ELR (cell line): ENCODE data around the gene MOV10L1.

Experiments
- DNase-seq: peaks from one replicate; pipeline ENCODE4 v3.0.0-alpha.2; 2015; ENCODE audit warnings: low read depth

Gene MOV10L1

DNA sequence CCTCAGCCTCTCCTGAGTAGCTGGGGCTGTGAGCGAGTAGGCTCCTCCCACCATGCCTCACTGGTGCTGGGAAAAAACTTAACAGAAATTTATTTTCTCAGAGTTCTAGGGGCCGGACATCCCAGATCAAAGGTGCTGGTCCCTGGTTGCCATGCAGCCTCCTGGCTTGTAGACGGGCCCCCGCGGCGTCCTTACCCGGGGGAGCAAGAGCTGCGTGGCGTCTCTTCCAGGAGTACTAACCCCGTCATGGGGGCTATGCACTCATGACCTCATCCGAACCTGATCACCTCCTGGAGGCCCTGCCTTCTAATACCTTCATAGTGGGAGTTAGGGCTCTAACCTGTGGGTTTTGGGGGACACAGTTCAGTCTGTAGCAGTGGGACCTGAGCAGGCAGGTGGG is 98.5 kb downstream of the MOV10L1 start:
- no peak for DNase-seq

DNA sequence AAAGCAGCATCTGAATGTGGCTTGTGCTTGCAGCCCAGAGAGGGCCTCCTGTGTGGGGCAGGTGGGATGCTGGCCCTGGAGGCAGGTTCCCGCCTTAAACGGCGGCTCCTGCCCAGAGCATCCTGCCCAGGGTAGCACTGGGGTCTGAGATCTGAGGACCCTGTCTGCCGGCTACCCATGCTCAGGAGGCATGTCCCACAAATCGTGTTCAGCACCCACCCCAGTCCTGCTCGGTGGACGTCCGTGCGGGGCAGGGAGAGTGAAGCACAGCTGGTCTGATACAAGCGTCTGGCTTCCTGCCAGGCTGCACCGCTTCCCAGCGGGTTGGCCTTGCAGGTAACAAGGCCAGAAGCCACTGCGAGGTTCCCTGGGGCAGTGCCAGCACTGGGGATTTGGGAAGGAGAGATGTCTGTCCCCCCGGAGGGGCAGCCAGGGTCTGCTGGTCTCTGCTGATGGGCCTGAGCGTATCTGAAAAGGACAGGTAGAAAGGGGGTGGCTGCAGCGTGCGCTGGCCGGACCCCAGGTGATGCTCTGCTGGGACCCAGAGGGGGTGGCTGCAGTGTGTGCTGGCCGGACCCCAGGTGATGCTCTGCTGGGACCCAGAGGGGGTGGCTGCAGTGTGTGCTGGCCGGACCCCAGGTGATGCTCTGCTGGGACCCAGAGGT is 99.5 kb downstream of the MOV10L1 start:
- no peak for DNase-seq

DNA sequence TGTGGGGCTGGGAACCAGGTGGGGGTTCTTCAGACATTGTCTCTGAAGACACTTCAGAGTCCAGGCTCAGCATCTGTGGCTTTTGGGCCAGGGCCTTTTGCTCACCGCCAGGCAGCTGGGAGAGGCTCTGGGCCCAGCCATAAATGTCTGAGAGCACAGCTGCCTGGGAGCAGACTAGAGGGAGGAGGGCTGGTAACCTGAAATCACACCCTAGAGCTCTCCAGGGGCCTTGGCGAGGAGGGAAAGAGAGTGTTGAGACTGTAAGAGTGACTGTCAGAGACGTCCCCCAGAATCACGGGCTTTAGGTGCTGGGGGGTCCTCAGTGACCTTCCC is 100.0 kb downstream of the MOV10L1 start:
- no peak for DNase-seq

DNA sequence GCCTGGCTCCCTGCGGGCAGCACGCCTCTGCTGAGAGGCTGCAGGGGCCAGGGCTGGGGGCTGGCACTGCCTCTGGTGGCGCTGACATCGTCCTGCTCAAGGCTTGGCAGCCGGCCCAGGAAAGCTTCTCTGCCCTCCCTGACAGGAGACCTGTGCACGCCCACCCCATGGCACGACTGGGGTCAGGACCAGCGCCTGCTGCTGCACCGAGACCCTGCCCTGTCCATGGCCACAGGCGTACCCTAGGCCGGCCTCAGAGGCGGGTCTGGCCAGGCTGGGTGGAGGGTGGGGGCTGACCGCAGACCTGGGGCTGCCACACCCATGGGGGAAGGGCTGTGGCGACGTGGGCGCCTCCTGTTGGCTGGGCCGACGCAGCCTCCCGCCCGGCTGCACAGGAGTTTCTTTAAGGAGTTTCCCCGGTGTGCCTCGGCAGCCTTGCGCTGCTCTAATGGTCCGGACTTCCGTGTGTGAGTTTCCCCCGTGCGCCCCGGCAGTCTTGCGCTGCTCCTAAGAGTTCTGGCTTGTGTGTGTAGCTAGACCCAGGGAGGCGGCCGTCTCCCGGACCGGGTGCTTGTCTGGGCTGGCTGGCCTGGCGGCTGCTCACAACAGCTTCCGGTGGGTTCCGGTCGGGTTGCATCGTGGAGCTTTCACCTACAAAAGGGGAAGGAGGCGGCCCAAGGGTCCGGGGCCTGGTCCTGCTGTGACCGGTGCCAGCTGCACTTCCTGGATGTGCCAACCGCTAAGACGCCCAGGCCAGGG is 100.6 kb downstream of the MOV10L1 start:
- peak; percentile 52 for DNase-seq

DNA sequence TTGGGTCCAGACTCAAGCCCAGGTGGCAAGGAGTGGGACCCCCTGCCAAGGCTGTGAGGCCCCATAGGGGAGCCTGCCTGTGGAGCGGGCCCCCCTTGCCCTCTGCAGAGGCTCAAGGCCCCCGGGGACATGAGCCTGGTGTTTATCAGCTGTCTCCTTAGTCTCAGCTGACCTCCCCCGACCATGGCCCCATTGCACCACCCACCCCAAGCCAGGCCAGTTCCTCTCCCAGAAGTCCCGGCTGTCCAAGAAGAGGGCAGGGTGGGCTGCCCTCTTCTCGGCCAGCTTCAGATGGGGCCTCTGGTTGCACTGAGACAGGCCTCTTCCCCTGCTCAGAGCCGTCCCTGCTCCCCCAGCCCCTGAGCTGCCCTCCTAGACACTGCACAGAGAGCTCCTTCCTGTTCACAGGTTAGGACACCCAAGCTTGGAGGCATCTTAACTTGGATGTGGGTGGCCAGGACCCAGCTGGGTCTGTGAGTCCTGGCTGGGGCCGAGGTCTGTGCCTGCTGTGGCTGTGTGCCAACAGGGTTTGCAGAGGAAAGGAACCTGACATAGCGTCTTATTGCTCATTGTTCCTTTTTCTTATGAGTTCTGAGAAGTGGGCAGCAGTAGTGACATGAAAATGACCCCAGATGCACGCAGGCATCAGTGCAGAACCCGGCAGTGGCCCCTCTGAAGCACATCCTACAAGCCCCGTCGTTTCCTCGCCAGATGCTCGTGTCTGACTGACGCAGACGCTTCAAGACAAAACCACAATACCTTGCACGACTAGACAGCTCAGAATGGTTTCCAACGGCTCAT is 101.3 kb downstream of the MOV10L1 start:
- no peak for DNase-seq

DNA sequence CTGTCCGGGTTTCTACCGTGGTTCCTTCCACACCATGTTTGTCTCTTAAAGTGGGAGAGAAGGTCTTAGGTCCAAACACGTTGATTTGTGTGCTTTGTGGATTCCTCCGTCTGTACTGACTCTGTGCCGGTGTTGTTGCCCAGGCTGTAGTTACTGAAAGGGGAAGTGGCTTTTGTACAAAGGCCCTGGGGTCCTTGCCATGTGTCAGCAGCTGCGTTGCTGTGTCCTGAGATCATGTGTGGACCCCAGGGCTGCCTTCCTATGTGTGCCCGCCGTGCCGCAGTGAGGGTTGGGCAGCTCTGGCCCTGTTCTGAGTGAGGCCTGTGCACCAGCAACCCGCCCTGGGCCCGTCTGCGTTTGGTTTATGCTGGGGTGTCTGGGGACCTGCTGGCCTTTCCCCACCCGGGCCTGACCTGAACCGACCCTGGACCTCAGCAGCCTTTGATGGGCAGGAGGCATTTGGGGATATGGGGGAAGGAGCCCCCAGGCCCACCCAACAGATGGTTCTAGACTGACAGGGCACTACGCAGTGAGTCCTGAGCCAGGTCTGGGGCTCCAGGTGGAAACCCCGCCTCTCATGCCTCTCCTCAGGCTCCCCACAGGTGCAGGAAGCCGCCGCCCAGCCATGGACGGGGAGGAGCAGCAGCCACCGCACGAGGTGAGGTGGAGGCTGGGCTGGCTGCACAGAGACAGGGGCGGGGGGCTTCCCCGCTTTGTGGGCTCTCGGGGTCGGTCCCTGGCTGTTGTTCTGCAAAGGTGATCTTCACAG is 102.8 kb downstream of the MOV10L1 start:
- DNase-seq: no peak

DNA sequence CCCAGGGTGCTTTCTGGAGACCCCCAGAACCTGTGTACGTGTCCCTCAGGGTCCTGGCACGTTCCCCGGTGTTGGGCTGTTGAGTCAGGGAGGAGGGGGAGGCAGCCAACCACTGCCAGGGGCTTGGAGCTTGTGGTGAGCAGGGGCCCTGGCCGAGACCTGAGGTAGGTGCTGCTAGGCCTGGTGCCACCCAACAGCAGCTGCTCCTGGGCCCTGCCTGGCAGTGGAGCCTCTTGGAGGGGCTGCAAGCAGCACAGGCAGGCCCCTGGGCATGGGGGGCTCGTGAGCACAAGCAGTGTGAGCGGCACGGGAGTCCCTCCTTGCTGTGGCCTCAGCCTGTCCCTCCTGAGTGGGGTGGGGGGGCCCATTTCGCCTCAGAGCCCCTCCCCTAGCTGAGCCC is 103.8 kb downstream of the MOV10L1 start:
- no peak for DNase-seq

DNA sequence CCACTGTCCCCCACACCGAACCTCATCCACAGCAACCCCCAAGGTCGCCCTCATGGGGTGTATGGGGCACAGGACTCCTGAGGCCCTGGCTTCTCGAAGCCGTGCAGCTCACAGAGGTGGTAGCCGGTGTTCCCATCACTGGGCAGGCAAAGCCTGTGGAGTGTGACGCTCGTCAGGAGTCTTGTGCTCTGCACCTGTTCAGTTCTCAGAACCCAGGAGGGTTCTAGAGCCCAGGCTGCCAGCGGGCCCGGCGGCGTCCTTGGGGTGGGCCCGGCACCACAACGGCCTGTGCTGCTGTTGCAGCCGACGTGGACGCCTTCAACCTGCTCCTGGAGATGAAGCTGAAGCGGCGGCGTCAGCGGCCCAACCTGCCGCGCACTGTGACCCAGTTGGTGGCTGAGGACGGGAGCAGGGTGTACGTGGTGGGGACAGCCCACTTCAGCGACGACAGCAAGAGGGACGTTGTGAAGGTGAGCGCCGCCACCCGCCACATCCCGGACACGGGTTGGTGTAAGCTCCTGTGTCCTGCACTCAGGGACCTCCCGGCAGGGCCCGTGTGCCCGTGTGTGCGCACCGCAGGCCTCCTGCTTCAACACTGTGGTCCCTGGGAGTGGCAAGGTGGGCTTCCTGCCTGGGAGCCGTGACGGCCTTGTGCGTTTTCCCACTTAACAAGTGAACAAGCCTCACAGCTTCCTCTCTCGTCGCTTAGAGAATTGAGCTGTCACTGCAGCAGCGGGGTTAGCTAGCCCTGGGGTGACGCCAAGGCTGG is 104.4 kb downstream of the MOV10L1 start:
- DNase-seq: no peak

DNA sequence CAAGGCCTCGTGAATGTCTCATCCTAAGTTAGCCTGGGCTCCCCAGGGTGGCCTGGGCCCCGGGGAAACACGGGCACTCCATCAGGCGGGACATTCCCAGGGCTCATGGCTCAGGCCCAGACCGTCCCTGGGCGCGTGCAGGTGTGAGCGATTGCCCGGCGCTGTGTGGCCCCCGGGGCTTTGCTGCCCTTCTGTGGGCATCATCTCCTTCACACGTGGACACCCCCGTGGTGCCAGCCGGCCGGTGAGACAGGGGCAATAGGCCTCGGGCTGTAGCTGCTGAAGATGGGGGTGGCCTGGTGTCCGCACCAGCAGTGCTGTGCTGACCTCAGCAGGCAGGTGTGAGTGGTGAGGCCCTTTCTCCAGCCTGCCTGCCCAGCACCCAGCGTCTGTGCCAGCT is 106.5 kb downstream of the MOV10L1 start:
- DNase-seq: no peak

DNA sequence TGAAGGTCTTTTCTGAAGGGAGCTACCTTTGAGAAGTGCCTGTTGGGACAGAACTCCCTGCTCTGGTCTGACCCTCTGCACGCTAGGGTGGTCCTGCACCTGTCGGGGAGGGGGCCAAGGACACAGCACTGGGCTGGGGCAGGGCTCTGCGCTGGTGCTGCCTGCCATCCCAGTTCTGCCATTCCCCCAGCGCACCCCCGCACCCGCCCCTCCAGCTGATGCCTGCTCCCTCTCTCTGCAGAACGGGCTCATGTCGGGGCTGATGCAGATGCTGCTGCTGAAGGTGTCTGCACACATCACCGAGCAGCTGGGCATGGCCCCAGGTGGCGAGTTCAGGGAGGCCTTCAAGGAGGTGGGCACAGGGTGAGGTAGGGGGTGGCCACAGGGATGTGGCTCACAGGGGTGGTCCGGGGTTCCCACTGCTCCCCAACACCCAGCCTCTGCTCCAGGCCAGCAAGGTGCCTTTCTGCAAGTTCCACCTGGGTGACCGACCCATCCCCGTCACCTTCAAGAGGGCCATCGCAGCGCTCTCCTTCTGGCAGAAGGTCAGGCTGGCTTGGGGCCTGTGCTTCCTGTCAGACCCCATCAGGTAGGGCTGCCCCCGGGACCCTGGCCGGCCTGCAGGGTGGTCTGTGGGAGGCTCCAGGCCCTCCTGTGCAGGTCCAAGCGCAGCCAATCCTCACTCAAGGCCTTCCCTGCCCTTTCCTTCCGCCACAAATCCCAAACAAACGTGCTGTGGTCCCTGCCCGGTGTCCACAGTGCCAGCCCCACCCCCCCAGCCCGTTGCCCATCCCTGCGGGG is 107.4 kb downstream of the MOV10L1 start:
- DNase-seq: no peak

DNA sequence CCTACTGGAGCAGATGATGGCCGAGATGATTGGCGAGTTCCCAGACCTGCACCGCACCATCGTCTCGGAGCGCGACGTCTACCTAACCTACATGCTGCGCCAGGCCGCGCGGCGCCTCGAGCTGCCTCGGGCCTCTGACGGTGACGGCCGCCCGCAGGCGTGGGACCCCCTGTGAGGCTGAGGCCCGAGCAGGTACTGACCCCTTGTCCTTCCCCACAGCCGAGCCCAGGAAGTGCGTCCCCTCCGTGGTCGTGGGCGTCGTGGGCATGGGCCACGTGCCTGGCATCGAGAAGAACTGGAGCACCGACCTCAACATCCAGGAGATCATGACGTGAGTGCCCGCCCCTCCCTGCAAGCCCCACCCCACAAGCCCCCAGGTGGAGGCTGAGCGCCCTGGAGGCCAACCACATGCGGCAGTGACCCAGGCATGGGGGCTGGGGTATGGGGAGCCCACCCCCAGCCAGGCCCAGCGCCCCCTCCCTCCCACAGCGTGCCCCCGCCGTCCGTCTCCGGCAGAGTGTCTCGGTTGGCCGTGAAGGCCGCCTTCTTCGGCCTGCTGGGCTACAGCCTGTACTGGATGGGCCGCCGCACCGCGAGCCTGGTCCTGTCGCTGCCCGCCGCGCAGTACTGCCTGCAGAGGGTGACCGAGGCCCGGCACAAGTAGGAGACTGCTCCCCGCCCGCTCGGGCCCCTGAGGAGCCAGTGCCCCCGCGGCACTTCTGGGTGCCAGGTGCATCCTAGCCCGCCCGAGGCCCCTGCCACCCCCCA is 108.2 kb downstream of the MOV10L1 start:
- no peak for DNase-seq

DNA sequence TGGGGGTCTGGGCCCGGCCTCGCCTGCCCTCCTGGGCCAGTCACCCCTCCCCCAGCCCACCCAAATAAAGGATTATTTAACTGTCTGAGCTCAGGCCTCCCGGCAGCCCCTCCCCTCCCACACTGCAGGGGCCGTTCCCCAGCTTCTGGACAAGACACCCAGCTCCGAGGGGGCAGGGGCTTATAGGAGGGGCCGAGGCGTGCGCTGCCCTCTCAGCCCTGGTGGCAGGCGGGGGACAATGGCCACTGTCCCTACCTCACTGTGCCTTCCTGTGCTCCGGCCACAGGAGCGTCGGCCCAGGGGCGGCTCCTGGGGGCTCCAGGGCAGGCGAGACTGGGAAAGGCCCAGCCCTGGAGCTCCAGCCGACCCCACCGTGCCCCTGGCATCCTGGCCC is 108.8 kb downstream of the MOV10L1 start:
- DNase-seq: no peak

DNA sequence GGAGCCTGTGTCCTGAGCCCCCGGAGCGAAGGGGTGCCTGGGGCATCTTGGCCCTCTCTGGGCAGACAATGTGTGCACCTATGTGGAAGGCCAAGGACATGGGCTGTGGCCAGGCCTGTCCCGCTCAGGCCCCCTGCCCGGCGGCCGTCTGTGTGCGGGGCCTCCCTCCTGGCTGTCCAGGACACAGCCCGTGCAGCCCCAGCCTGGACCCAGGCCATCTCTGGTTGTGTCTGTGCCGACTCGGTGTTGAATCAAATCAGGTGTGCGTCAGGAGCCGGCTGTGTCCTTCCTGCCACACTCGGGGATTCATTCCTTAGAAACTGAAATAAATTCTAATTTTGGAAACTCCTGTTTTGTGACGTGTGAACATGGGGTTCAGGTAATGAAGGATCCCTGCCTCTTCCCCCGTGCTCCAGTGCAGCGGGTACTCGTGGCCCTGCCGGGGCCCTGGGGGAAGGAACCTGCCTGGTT is 109.5 kb downstream of the MOV10L1 start:
- no peak for DNase-seq

DNA sequence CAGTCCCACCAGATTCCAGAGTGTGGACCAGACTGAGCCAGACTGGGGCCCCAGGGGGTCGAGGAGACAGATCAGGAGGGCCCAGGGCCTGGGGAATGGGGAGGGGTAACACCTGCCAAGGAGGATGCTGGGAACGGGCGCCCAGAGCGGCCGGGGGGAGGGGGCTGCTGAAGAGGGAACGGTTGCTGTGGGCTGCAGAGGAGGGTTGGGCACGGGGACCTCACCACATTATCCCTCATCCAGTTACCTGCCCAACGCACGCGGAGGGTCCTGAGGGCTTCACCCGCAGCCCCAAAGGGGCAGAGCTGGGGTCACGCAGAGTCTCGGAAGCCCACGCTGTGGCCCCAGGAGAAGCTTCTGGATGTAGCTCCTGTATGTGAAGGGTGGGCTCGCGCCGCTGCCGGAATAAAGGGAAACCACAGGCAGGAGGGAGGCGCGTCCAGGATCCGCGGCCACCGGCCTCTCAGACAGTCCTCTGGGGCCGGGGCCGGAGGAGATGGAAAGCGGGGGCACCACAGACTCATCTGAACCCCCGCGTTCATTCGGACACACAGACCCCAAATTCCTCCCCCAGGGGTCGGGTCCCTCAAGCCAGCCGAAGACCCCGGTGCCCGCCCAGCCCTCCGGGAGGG is 110.1 kb downstream of the MOV10L1 start:
- DNase-seq: peak; percentile 45

DNA sequence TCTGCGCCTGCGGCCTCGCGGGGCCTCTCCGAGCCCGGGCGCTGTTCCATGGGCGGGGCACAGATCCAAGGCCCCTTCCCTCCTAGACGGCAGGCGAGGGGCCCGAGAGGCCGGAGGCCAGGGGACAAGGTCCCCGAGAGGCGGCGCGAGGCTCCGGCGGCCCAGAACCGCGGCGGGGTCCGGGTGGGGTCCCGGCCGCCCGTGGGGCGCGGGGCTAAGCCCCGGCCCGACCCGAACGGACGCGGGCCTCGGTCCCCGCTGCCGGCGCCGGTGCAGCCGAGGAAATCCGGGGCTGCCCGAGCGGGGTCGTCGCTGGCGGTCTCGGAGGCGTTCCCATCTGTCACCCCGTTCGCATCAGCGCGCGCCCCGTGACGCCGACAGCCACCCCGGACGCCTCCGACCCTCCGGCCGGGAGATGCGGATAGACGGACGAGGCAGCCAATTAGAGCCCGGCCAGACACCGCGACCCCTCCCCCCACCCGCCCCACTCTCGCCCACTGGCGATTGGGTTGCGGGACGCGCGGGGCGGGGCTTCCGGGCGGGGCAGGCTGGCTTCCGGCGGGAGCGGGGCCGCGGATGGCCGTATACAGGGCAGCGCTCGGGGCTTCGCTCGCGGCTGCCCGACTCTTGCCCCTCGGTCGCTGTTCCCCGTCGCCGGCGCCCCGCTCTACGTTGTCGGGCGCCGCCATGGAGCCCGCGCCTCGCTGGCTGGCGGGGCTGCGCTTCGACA is 110.8 kb downstream of the MOV10L1 start, which contains the start of gene SELENOO:
Gene SELENOO, plus strand, starts transcription at position 551 of the 730 bp plus-strand sequence. Its CDS starts 26 bp downstream, at position 577.
- peak; percentile 90 for DNase-seq

DNA sequence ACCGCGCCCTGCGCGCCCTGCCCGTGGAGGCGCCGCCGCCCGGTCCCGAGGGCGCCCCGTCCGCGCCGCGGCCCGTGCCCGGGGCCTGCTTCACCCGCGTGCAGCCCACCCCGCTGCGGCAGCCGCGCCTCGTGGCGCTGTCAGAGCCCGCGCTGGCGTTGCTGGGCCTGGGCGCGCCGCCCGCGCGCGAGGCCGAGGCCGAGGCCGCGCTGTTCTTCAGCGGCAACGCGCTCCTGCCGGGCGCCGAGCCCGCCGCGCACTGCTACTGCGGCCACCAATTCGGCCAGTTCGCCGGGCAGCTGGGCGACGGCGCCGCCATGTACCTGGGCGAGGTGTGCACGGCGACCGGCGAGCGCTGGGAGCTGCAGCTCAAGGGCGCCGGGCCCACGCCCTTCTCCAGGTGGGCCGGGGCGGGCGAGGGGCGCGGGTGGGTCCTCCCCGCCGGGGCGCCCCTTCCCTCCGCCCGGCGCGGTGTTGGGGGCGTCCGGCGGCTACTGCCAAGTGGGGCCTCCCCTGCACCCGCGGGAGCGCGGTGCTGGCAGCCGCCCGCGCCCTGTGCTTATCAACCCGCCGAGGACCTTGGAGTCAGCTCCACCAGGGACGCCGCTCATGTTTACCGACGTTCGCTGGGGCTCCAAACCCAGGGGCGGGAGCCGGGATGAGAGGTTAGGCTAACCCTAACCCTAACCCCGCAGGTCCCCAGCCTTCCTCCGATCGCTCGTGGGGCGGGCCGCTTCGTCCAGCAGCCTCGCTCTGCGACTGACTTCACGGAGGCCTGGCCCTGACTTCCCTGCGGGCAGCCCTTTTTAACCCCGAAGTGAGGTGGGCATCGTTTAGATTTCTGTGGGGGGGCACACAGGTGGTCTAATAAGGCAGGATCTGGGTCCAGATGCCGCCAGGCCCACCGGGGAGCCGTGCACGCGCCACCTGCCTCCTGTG is 111.7 kb downstream of the MOV10L1 start:
- peak; percentile 39 for DNase-seq

DNA sequence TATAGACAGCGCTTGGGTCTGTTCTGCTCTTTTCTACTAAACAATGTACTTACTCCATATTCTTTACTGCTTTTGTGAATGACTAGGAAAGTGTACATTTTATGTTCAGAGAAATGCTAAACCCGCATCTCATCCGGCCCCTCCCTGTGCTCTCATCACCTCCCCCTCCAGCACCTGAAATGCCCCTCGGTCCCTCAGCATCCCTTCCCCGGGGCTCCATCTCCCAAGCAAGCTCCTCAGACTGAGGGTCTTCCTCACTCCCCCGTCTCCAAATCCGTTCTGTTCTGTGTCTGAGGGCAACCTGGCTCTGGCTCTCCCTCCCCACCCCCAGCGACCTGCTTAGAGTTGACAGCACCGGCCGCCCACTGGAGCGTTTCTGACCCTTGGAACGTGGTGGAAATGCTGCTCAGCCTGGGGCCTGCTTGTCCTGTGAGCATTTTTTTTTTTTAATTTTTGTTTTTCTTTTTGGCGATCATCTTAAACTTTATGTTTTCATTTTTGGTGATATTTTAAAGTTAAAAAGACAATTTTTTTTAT is 112.4 kb downstream of the MOV10L1 start:
- DNase-seq: no peak
